ENCODE data around the gene TPCN2. TPM values are rescaled to one million over a fixed set of nuclear protein-coding genes. Genes with fewer than 3 reads are reported as not detected.

The TPCN2 gene
- total and polyA plus RNA-seq, 9 of the 15 experiments (the other 6 are each of a cell fraction or from before 2014, with no cell fraction given) = 0.66 to 10.2 (median 4.6) TPM

- Histone ChIP-seq H3K4me1 (replicated peaks in 1 of 2; ENCODE audit: control insufficient read depth in 2 of 2, insufficient read depth in 2 of 2, low read length in 2 of 2) (peaks cover 0 to 36% of the 10 kb centered on the region in 2 experiments; a peak in 2 of 5 replicates), H3K4me2 (ENCODE audit: insufficient read depth, low read length) (no peak overlapping the region), H3K27ac (ENCODE audit: extremely low read depth, low read depth, low read length) (no peak overlapping the region), H3K4me3 (no peak overlapping the region), H4K20me1 (replicated peaks; ENCODE audit: control insufficient read depth, insufficient read depth, low read length) (peaks cover 17% of the 10 kb centered on the region; the same call in 1 of the 2 replicates), H3K9me3 (replicated peaks; ENCODE audit: control insufficient read depth, insufficient read depth, low read depth, low read length) (no peaks in the 10 kb centered on the region), H3K27me3 (ENCODE audit: control insufficient read depth in 2 of 2, insufficient read depth in 2 of 2, low read length in 2 of 2) (no peaks in the 10 kb centered on the region), H3K9ac (ENCODE audit: insufficient read depth in 1 of 2, low read depth in 2 of 2, low read length in 2 of 2) (no peak overlapping the region), H3K79me2 (ENCODE audit: control insufficient read depth, insufficient read depth, low read length) (no peaks in the 10 kb centered on the region; the same call in 2 of the 3 replicates), H3K9me1 (ENCODE audit: control insufficient read depth, insufficient read depth, low read length) (no peaks in the 10 kb centered on the region), H3K36me3 (ENCODE audit: control insufficient read depth, insufficient read depth, low read length) (no peaks in the 10 kb centered on the region; the same call in 2 of the 3 replicates), H2AFZ (ENCODE audit: low read depth, low read length) (no peak overlapping the region)
- WGBS (ENCODE audit: insufficient coverage, low coverage, missing lambda C conversion rate) = 92% methylated on average over 18 of the region's 21 CpGs
- CTCF ChIA-PET (ENCODE audit: low intra/inter-chr PET ratio) = no interaction called here
- ATAC-seq (no peak), DNase-seq (ENCODE audit: extremely low read depth in 1 of 4, low spot score in 3 of 4) (no peak), FAIRE-seq (no peak)
- no TSS peak for BruUV-seq (replicated peaks)
- TF ChIP-seq CBX8 (IDR thresholded peaks at IDR 0.05; ENCODE audit: borderline replicate concordance, extremely low read depth, low read depth, low read length, poor library complexity, severe bottlenecking) = no peak
- TF ChIP-seq, protein P1, sequence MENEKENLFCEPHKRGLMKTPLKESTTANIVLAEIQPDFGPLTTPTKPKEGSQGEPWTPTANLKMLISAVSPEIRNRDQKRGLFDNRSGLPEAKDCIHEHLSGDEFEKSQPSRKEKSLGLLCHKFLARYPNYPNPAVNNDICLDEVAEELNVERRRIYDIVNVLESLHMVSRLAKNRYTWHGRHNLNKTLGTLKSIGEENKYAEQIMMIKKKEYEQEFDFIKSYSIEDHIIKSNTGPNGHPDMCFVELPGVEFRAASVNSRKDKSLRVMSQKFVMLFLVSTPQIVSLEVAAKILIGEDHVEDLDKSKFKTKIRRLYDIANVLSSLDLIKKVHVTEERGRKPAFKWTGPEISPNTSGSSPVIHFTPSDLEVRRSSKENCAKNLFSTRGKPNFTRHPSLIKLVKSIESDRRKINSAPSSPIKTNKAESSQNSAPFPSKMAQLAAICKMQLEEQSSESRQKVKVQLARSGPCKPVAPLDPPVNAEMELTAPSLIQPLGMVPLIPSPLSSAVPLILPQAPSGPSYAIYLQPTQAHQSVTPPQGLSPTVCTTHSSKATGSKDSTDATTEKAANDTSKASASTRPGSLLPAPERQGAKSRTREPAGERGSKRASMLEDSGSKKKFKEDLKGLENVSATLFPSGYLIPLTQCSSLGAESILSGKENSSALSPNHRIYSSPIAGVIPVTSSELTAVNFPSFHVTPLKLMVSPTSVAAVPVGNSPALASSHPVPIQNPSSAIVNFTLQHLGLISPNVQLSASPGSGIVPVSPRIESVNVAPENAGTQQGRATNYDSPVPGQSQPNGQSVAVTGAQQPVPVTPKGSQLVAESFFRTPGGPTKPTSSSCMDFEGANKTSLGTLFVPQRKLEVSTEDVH (IDR thresholded peaks at IDR 0.05; ENCODE audit: low read depth, partially characterized antibody) = no peak
- no peak for TF ChIP-seq SIX5 (IDR thresholded peaks at IDR 0.05; ENCODE audit: borderline replicate concordance in 1 of 2, insufficient read depth in 1 of 2, low read depth in 1 of 2, low read length in 2 of 2)
- TF ChIP-seq RBM14 (IDR thresholded peaks at IDR 0.05; ENCODE audit: borderline replicate concordance, insufficient read depth, low read depth, low read length) = no peak
- TF ChIP-seq BRD9 (IDR thresholded peaks at IDR 0.05; ENCODE audit: low read depth, partially characterized antibody) = no peak
- TF ChIP-seq HDAC3 (IDR thresholded peaks at IDR 0.05; ENCODE audit: borderline replicate concordance, partially characterized antibody) = no peak
- no peak for TF ChIP-seq BHLHE40 (IDR thresholded peaks at IDR 0.05; ENCODE audit: low read length)
- intact Hi-C loops (cut with micrococcal nuclease) (no loop called here), in situ Hi-C loops (cut with MboI) (no loop called here)
- POLR2A ChIA-PET = interaction anchor here (0.8 kb wide), 1 partner anchor 19 kb away, joined by 3 read pairs; no protein-coding TSS in a partner anchor
These were observed 6.5 kb downstream of the TPCN2 start for GRCh38 chr11:69055212-69055586.

Data from K562 (cell line).